ENCODE results near the gene MPND. TPM values are rescaled to one million over a fixed set of nuclear protein-coding genes. Genes with fewer than 3 reads are reported as not detected.

Gene MPND
- total RNA-seq, 1 experiment from 2014 or later = 24.3 TPM

DNA sequence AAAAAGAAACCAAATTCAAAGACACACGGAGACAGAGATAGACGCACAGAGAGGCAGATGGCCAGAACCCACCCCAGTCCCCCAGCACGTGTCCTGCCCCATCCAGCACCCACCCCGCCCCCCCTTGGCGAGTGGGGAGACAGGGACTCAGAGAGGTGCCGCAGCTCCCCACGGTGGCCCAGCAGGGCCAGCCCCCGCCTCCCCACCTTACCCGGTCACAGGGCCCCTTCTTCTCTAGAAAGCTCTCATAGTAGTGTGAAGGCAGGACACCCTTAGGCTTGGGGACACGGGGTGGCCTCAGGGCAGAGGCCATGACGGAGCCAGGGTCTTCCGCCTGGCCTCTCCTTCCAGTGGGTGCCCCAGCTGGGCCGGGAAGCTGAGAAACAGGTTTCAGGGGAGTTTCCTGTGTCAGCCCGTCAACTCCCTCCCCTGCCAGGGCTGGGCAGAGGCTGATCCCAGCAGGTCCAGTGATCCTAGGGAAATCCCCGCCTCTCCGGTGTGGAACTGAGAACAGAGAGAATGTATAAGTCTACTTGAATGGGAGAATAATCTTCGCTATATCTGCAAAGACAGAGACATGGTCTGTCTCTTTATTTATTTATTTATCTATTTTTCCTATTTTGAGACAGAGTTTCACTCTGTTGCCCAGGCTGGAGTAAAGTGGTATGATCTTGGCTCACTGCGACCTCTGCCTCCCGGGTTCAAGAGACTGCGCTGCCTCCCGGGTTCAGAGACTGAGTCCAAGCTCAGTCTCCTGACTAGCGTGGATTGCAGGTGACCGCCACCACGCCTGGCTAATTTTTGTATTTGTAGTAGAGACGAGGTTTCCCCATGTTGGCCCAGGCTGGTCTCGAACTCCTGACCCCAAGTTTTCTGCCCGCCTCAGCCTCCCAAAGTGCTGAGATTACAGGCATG is 4.7 kb upstream of the MPND start, which contains the start of gene STAP2:
STAP2 (minus strand) TSS at position 387 of the 915 bp plus-strand sequence; CDS start at position 313, 74 bp downstream.
- Histone ChIP-seq H3K27me3 (ENCODE audit: insufficient read depth, low read length) (no peaks in the 10 kb centered on the region), H2AFZ (ENCODE audit: low read depth, low read length, poor library complexity, severe bottlenecking) (no peak within 1 kb of the TSS), H3K4me1 (ENCODE audit: control insufficient read depth in 1 of 2, insufficient read depth in 2 of 2, low read length in 2 of 2) (peaks cover 3 to 11% of the 10 kb centered on the region in 2 experiments), H3K9ac (ENCODE audit: low read length) (no peak within 1 kb of the TSS), H3K36me3 (ENCODE audit: control insufficient read depth in 1 of 2, insufficient read depth in 2 of 2, low read length in 2 of 2) (no peaks in the 10 kb centered on the region), H3K4me2 (ENCODE audit: low read length) (no peak within 1 kb of the TSS), H3K9me2 (ENCODE audit: insufficient read depth) (no peaks in the 10 kb centered on the region), H3K79me2 (ENCODE audit: insufficient read depth, low read length) (no peaks in the 10 kb centered on the region), H4K20me1 (ENCODE audit: insufficient read depth) (no peaks in the 10 kb centered on the region), H3K4me3 (replicated peaks in 1 of 2; ENCODE audit: low read depth in 1 of 2, low read length in 2 of 2) (no peak within 1 kb of the TSS), H3K9me3 (ENCODE audit: control insufficient read depth in 1 of 2, insufficient read depth in 1 of 2, low read depth in 1 of 2, low read length in 2 of 2) (no peaks in the 10 kb centered on the region), H3K27ac (ENCODE audit: low read depth, low read length) (no peak within 1 kb of the TSS)
- ChIA-PET POLR2A (no interaction called here), CTCF (no interaction called here), RAD21 (ENCODE audit: low non-redundant PET in 1 of 2, low total read pairs in 2 of 2, uncharacterized antibody in 2 of 2, unreplicated experiment in 2 of 2) (no interaction called here)
- TF ChIP-seq JUND (IDR thresholded peaks at IDR 0.05) = no peak
- no peak for TF ChIP-seq ZNF274 (IDR thresholded peaks at IDR 0.05; ENCODE audit: low read depth, low read length)
- no peak for TF ChIP-seq ZBTB33 (IDR thresholded peaks at IDR 0.05; ENCODE audit: extremely low read depth, insufficient replicate concordance, low read length)
- TF ChIP-seq CTCF (IDR thresholded peaks at IDR 0.05 in 2 of 3, conservative IDR thresholded peaks at IDR 0.05 in 1 of 3; ENCODE audit: borderline replicate concordance in 1 of 3, insufficient read depth in 1 of 3, low read depth in 2 of 3, low read length in 2 of 3) = no peak
- no peak for TF ChIP-seq POLR2AphosphoS5 (IDR thresholded peaks at IDR 0.05; ENCODE audit: low read depth, low read length)
- no peak for TF ChIP-seq RAD21 (IDR thresholded peaks at IDR 0.05; ENCODE audit: low read depth)
- TF ChIP-seq SIN3A (IDR thresholded peaks at IDR 0.05; ENCODE audit: low read depth) = no peak
- no peak for TF ChIP-seq CEBPB (IDR thresholded peaks at IDR 0.05; ENCODE audit: low read depth)
- TF ChIP-seq EGR1 (IDR thresholded peaks at IDR 0.05; ENCODE audit: low read depth) = no peak
- no peak for TF ChIP-seq SRF (IDR thresholded peaks at IDR 0.05; ENCODE audit: low read depth)
- TF ChIP-seq SP1 (IDR thresholded peaks at IDR 0.05; ENCODE audit: low read depth) = no peak
- no peak for TF ChIP-seq YY1 (IDR thresholded peaks at IDR 0.05; ENCODE audit: extremely low read depth, insufficient replicate concordance, low read depth, low read length)
- no peak for TF ChIP-seq POLR2A (IDR thresholded peaks at IDR 0.05; ENCODE audit: borderline replicate concordance, extremely low read depth, insufficient read depth, insufficient read length)
- no peak for TF ChIP-seq EZH2 (IDR thresholded peaks at IDR 0.05)
- TF ChIP-seq ELF1 (IDR thresholded peaks at IDR 0.05; ENCODE audit: borderline replicate concordance, low read depth) = no peak
- TF ChIP-seq, protein P1, sequence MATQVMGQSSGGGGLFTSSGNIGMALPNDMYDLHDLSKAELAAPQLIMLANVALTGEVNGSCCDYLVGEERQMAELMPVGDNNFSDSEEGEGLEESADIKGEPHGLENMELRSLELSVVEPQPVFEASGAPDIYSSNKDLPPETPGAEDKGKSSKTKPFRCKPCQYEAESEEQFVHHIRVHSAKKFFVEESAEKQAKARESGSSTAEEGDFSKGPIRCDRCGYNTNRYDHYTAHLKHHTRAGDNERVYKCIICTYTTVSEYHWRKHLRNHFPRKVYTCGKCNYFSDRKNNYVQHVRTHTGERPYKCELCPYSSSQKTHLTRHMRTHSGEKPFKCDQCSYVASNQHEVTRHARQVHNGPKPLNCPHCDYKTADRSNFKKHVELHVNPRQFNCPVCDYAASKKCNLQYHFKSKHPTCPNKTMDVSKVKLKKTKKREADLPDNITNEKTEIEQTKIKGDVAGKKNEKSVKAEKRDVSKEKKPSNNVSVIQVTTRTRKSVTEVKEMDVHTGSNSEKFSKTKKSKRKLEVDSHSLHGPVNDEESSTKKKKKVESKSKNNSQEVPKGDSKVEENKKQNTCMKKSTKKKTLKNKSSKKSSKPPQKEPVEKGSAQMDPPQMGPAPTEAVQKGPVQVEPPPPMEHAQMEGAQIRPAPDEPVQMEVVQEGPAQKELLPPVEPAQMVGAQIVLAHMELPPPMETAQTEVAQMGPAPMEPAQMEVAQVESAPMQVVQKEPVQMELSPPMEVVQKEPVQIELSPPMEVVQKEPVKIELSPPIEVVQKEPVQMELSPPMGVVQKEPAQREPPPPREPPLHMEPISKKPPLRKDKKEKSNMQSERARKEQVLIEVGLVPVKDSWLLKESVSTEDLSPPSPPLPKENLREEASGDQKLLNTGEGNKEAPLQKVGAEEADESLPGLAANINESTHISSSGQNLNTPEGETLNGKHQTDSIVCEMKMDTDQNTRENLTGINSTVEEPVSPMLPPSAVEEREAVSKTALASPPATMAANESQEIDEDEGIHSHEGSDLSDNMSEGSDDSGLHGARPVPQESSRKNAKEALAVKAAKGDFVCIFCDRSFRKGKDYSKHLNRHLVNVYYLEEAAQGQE (IDR thresholded peaks at IDR 0.05; ENCODE audit: low read depth) = no peak
- intact Hi-C loops (cut with micrococcal nuclease) = no loop called here
- BruUV-seq (replicated peaks) = no TSS peak
- DNase-seq (ENCODE audit: low read depth, low spot score) = no peak
- ATAC-seq = no peak
